ENCODE data around the gene ALG11.

GRCh38 chr13:51966186-51966585 lies 46.0 kb upstream of the ALG11 start:
- TF ChIP-seq, protein P1, sequence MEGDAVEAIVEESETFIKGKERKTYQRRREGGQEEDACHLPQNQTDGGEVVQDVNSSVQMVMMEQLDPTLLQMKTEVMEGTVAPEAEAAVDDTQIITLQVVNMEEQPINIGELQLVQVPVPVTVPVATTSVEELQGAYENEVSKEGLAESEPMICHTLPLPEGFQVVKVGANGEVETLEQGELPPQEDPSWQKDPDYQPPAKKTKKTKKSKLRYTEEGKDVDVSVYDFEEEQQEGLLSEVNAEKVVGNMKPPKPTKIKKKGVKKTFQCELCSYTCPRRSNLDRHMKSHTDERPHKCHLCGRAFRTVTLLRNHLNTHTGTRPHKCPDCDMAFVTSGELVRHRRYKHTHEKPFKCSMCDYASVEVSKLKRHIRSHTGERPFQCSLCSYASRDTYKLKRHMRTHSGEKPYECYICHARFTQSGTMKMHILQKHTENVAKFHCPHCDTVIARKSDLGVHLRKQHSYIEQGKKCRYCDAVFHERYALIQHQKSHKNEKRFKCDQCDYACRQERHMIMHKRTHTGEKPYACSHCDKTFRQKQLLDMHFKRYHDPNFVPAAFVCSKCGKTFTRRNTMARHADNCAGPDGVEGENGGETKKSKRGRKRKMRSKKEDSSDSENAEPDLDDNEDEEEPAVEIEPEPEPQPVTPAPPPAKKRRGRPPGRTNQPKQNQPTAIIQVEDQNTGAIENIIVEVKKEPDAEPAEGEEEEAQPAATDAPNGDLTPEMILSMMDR (IDR thresholded peaks at IDR 0.05 in 2 of 3, conservative IDR thresholded peaks at IDR 0.05 in 1 of 3; ENCODE audit: borderline replicate concordance in 1 of 3, insufficient read depth in 1 of 3, low read depth in 2 of 3, low read length in 2 of 3) = no peak
- no peak for TF ChIP-seq YY1 (IDR thresholded peaks at IDR 0.05; ENCODE audit: extremely low read depth, insufficient replicate concordance, low read depth, low read length)

Measured in HCT116 (cell line).